GM18520 (cell line): Measurements from ENCODE around the gene SORBS2.

ENCODE experiments used
- ATAC-seq: cut with Tn5 transposase; IDR thresholded peaks from one replicate; pipeline ENCODE4 v1.9.1; 2021; ENCODE audit not compliant: unreplicated experiment

Gene SORBS2

DNA sequence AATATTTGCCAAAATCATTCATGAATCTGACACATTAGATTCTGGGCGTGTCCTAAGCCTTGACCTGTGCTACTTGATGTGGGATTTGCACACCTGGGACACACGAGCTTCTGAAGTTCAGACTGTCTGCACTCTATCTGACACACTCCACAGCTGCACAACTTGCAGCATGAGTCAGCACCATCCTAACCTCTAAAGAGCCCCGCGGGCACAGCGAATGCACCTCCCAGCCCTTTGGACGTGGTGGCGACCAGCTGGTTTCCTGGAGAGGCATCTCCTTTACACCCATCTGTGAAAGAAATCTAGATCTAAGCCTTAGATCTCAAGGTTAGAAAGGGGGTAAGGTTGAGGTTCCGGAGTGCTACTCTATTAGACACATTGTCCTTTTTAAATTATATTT lies 69.2 kb downstream of the SORBS2 start:
- ATAC-seq = no peak

DNA sequence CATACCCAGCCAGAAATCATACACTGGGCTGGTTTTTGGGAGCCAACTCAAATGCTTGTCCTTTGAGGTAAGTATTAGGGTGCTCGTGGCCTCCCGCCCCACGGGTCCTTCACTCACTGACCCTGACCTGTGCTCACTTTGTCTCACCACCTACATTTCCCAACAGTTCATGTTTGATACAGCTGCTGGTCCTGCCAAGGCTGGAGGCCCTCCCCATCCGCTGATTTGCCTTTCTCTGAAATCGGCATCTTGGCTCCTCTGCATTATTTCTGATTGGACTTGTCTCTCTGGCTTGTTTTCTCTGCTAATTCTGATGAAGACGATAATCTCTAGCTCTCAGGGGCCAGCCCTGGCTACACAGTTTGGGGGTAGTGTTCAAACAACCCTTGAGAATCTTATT lies 70.2 kb downstream of the SORBS2 start:
- ATAC-seq = no peak

GRCh38 chr4:185740471-185740873 lies 71.5 kb downstream of the SORBS2 start:
- ATAC-seq = no peak

- peak; percentile 33 for ATAC-seq
Observed at GRCh38 chr4:185738820-185739219, 73.2 kb downstream of the SORBS2 start.

DNA sequence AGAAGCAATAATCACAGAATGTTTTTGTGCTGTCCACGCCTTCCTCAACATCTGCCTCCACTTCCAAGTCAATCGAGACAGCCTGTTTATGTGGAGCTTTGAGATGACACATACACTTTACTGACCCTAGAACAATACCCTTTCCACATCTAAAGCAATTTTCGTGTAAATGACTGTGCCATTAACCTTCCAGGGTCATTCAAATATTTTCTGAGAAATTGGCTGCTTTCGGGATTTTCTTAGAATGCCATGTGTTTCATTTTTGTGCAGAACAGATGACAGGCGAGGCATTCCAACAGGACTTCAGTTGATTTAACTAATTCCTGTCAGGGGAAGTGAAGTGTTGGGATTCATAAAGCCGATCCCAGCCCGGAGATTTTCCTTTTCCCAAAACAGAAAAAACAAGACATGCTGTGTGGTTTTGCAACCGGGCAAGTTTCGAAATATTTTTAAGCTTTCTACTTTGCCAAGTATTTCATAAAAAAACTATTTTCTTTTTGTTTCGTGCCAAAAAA lies 73.9 kb downstream of the SORBS2 start:
- no peak for ATAC-seq

DNA sequence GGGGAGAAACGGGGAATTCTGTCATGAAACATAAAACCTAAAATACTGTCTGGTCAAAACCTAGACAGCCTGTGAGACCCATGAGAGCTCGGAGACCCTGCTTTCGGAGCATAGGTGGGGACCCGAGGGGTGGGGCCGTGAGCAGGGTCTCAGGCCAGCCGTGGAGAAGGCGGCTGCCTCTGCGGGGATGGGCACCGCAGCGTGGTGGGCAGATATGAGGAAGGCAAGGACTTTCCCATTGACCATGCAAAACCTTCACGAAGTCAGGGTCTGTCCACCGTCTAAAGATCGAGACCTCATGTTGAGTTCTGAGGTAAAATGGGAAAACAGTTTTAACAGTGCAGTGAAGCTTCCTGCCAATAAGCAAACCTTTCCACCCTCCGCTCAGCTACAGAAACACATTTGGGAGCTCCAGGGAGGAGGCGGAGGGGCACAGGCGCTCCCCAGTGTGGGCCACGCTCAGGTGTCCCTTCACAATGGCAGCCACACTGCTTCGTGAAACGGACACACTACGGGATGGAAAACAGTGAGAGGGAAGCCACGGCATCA lies 74.4 kb downstream of the SORBS2 start:
- no peak for ATAC-seq

DNA sequence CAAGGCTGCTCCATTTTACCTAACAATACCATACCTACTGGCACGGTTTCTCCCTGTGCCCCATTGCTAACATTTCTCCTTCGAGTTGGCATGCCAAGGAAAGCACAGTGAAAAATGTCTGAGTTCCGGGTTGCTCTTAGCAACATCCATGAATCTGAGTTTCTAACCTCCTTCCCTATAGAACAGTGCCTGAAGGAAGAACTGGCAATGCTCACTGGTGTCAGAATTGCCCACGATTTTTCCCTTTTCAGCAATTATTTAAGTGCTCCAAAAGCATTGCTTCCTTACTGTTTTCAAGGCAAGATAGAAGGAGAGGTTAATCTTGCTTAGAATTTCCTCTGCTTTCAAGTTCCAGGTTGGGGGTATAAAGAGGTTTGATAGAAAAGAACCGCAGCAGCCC lies 75.1 kb downstream of the SORBS2 start:
- no peak for ATAC-seq

- ATAC-seq = no peak
Observed at GRCh38 chr4:185735866-185736400, 76.1 kb downstream of the SORBS2 start.

DNA sequence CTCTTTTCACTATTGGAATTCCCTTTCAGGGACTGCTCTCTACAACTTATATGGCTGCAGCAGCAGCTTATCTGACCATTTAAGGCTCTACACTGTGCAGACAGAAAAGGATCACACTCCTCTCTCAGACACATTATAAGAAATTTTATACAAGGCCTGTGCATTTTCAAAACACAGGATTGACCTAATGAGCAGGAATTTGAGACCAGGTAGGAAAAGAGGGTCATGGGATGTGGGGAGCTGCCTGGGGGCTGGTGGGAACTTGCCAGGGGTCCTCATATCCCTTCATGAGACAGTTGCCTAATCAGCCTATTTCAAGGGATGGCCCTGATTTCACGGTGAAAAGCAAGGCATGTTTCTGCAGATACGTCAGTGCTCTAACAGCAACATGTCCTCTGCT lies 77.1 kb downstream of the SORBS2 start:
- ATAC-seq = no peak

DNA sequence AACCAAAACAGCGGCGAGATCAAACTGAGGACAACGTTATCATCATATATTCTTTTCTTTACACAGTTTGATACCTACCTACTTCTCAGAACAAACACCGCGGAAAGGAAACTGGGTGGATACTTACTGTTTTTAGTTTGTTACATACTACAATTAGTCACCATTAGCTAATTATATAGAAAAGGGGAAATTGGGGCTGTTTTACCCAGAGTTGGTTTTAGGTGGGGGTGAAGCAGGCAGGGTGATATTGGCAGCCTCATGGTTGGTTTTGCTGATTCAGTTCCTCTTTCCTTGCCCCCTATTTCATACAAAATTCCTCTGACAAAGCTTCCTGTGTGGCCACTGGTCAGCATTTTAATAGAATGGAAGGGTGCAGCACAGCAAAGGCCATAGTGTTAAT lies 77.8 kb downstream of the SORBS2 start:
- ATAC-seq = peak; percentile 59

DNA sequence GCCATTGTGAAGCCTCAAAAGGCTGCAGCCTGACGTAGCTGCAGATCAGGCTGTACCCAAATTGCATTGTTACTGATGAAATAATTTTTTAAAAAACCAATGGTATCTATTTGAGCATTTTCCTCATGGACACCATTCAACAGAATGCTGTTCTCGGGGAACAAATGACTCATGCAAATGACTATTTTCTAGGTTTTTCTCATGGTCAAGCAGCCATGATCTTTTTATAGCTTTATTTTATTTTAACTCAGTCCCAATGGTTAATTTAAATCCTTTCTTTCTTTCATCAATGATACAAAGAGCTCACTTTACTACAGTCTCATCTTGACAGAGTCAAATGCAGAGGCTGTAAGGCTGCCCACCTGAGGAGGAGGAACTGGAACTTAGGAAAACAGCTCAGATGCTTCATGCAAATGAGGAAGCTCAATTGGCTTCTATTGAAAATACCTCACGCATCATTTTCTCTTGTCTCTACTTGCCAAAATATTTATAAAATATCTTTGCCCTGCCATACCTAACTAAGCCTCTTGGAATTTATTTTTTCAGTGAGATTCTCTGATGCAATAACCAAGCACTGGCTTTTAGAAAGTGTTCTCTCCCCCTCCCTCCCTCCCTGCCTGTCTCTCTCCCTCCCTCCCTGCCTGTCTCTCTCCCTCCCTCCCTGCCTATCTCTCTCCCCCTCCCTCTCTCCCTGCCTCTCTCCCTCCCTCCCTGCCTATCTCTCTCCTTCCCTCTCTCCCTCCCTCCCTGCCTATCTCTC lies 81.0 kb downstream of the SORBS2 start:
- peak; percentile 38 for ATAC-seq

GRCh38 chr4:185730387-185730786 lies 81.6 kb downstream of the SORBS2 start:
- no peak for ATAC-seq

- no peak for ATAC-seq
Observed at GRCh38 chr4:185729391-185729804, 82.6 kb downstream of the SORBS2 start.

- ATAC-seq = no peak
Observed at GRCh38 chr4:185728893-185729292, 83.1 kb downstream of the SORBS2 start.

DNA sequence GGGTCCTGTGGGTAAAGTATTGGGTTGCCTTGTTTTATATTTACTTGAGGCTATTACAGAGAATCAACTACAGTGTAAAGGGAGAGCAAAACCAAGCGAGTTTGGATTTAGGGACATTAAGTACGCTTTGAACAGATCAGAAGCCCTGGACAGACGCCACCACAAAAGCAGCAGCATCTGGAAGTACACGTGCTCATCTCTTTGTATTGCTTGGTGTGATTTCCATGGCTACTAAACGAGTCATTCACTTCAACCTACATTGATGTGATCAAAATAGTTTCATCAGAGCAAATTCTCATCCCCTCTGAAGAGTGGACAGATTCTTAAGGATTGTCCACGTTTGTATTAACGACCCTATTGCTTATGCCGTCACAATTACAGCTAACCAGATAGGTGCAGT lies 85.1 kb downstream of the SORBS2 start:
- ATAC-seq = no peak

- no peak for ATAC-seq
Observed at GRCh38 chr4:185723631-185724260, 88.2 kb downstream of the SORBS2 start.

DNA sequence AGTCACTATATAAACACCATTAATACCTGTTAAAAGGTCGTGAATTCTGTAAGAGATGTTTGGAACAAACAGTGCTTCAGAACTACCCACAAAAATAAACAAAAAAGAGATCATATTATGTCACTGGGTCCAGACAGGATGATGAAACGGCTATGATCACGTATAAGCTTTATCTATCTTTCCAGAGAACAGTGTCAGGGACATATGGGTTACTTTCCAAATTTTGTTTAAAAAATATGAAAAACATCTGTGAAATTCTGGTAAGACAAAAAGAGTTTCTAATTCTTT lies 90.0 kb downstream of the SORBS2 start:
- no peak for ATAC-seq

- ATAC-seq = no peak
Observed at GRCh38 chr4:185721190-185722028, 90.6 kb downstream of the SORBS2 start.

DNA sequence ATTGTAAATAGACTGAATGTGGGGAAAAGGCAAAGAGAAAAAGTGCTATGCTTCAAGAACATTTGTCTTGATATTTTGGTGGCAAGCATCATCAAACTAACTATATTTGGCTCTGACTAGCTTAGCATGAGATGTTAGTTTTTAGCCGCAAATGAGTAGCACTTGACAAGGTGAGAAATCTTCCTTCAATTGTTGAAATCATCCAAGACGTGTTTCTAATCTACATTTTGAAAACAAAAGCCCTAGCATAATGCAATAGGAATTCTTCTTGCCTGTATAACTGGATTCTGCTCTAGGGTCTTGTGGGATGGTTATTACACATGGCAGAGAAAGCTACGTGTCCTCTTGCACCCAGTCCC lies 92.5 kb downstream of the SORBS2 start:
- no peak for ATAC-seq

GRCh38 chr4:185718578-185719499 lies 93.2 kb downstream of the SORBS2 start:
- ATAC-seq = no peak
